Trophoblast cell (in vitro differentiated cells and primary cell): Measurements from ENCODE around the gene LRRC27.

ENCODE experiments used
- DNase-seq, 2 donors: peaks; one replicate each; pipeline ENCODE4 v3.0.0-alpha.2; 2016
- H2AFZ ChIP-seq: 2 replicates; pipeline ENCODE4 v1.6.1; 2013; ENCODE audit warnings: low read length, moderate library complexity, mild to moderate bottlenecking; ENCODE audit not compliant: insufficient read depth, poor library complexity
- H2AK5ac ChIP-seq: 2 replicates; pipeline ENCODE4 v1.6.1; 2013; ENCODE audit warnings: mild to moderate bottlenecking, low read length
- H2BK120ac ChIP-seq: 2 replicates; pipeline ENCODE4 v1.6.1; 2013; ENCODE audit warnings: low read length, mild to moderate bottlenecking, moderate library complexity; ENCODE audit not compliant: insufficient read depth, poor library complexity
- H2BK12ac ChIP-seq: 2 replicates; pipeline ENCODE4 v1.6.1; 2013; ENCODE audit warnings: mild to moderate bottlenecking, low read length, moderate library complexity
- H2BK5ac ChIP-seq: 2 replicates; pipeline ENCODE4 v1.6.1; 2013; ENCODE audit warnings: low read length, low read depth, moderate library complexity, mild to moderate bottlenecking; ENCODE audit not compliant: poor library complexity
- H3K14ac ChIP-seq: 2 replicates; pipeline ENCODE4 v1.6.1; 2013; ENCODE audit warnings: mild to moderate bottlenecking, low read length
- H3K18ac ChIP-seq: 2 replicates; pipeline ENCODE4 v1.6.1; 2013; ENCODE audit warnings: mild to moderate bottlenecking, low read length
- H3K23ac ChIP-seq: 2 replicates; pipeline ENCODE4 v1.6.1; 2013; ENCODE audit warnings: low read length
- H3K27ac ChIP-seq: 2 replicates; pipeline ENCODE4 v1.5.1; 2013; ENCODE audit warnings: low read depth, mild to moderate bottlenecking, inconsistent platforms, low read length, moderate library complexity
- H3K27me3 ChIP-seq: 2 replicates; pipeline ENCODE4 v1.6.1; 2013; ENCODE audit warnings: inconsistent platforms, mild to moderate bottlenecking, low read length, moderate library complexity; ENCODE audit not compliant: insufficient read depth
- H3K36me3 ChIP-seq, 2 experiments: 1 replicate in 1 of 2; 2 replicates in 1 of 2; pipeline ENCODE4 v1.6.1; 2013; ENCODE audit warnings: low read length in 2 of 2, mild to moderate bottlenecking in 2 of 2, moderate library complexity in 1 of 2; ENCODE audit not compliant: insufficient read depth in 2 of 2, control insufficient read depth in 1 of 2
- H3K4ac ChIP-seq: 2 replicates; pipeline ENCODE4 v1.6.1; 2013; ENCODE audit warnings: low read depth, mild to moderate bottlenecking, low read length, moderate library complexity
- H3K4me1 ChIP-seq, 2 experiments: 1 replicate in 1 of 2; 2 replicates in 1 of 2; pipeline ENCODE4 v1.6.1; 2013; ENCODE audit warnings: low read length in 2 of 2, mild to moderate bottlenecking in 2 of 2, moderate library complexity in 1 of 2; ENCODE audit not compliant: insufficient read depth in 2 of 2, control insufficient read depth in 1 of 2
- H3K4me2 ChIP-seq: 2 replicates; pipeline ENCODE4 v1.6.1; 2013; ENCODE audit warnings: inconsistent platforms, mild to moderate bottlenecking, low read length, moderate library complexity
- H3K4me3 ChIP-seq: 2 replicates; pipeline ENCODE4 v1.5.1; 2013; ENCODE audit warnings: mild to moderate bottlenecking, low read depth, low read length, inconsistent platforms
- H3K79me1 ChIP-seq: one replicate; pipeline ENCODE4 v1.6.1; 2013; ENCODE audit warnings: low read length
- H3K79me2 ChIP-seq: 2 replicates; pipeline ENCODE4 v1.6.1; 2013; ENCODE audit warnings: low read length, mild to moderate bottlenecking; ENCODE audit not compliant: control insufficient read depth, insufficient read depth, poor library complexity
- H3K9ac ChIP-seq: 2 replicates; pipeline ENCODE4 v1.6.1; 2013; ENCODE audit warnings: mild to moderate bottlenecking, low read length
- H3K9me3 ChIP-seq: 2 replicates; pipeline ENCODE4 v1.6.1; 2013; ENCODE audit warnings: low read depth, mild to moderate bottlenecking, control low read depth, inconsistent platforms, low read length; ENCODE audit not compliant: insufficient read depth
- H4K12ac ChIP-seq: 2 replicates; pipeline ENCODE4 v1.6.1; 2013; ENCODE audit warnings: low read depth, mild to moderate bottlenecking, low read length, moderate library complexity
- H4K8ac ChIP-seq: 2 replicates; pipeline ENCODE4 v1.6.1; 2013; ENCODE audit warnings: low read depth, mild to moderate bottlenecking, low read length, moderate library complexity
- H4K91ac ChIP-seq: one replicate; pipeline ENCODE4 v1.6.1; 2013; ENCODE audit warnings: low read depth, mild to moderate bottlenecking, low read length, moderate library complexity
- WGBS: extraction: QIAGEN DNeasy Blood & Tissue Kit; methylation state at CpG from one replicate; pipeline ENCODE4 v1.1.7; 2013; ENCODE audit warnings: missing lambda C conversion rate; ENCODE audit not compliant: insufficient read length, insufficient coverage; ENCODE audit errors: extremely low coverage; 5-methylcytosine and 5-hydroxymethylcytosine counted together

The LRRC27 gene

DNA sequence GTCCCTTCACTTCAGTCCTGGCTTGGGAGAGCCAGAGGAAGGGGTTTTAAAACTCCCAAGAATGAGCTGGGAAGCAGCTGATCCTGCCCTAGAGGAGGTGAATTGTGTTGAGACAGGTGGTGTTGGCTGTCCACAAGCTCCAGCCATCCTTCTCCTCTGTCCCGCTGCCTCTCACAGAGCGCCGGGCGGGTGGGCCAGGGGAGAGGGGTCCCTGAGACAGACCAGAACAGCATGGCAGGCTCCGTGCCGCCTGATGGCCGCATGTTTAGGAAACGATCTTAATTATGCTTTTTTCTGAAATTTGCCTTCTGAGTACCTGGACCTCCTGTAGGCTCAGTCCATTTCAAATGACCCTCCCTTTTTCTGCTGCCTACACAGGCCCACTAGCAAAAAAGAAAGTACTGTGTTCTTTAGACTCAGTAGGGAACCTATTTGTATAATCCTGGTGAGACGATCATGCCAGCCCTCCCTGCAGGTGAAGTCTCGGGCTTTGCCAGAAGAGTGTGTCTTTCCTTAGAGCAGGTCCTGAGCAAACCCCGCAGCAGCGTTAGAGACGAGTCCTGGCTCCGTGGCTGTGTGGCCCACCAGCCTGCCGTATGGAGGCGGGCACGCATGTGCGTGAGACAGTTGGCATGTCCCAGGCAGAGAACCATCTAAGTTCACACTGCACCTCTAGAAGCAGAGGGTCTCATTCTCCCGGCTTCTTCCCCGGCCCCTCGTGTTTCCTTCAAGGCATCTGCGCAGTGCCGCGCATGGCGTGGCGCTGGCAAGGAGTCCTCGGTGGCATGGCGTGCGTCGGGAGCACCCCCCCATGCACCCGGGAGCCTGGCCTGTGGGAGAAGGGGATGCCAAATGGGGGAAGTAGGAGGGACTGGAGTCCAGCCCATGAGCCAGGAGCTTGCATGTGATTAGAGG is 38.7 kb downstream of the LRRC27 start:
- Histone ChIP-seq H2AK5ac (no peak overlapping the region), H3K27ac (no peak overlapping the region), H4K91ac (no peak overlapping the region), H3K4me1 (peaks cover 4% of the 10 kb centered on the region in 2 experiments), H3K36me3 (no peaks in the 10 kb centered on the region), H3K9me3 (peaks cover 2% of the 10 kb centered on the region), H4K12ac (no peak overlapping the region), H3K27me3 (no peaks in the 10 kb centered on the region), H3K79me2 (no peaks in the 10 kb centered on the region), H3K9ac (no peak overlapping the region), H3K79me1 (no peaks in the 10 kb centered on the region), H2AFZ (no peak overlapping the region), H3K4me3 (no peak overlapping the region), H3K18ac (no peak overlapping the region), H2BK5ac (no peak overlapping the region), H3K4me2 (no peak overlapping the region), H3K14ac (no peak overlapping the region), H4K8ac (no peak overlapping the region), H2BK120ac (no peak overlapping the region), H3K23ac (no peak overlapping the region), H3K4ac (no peak overlapping the region), H2BK12ac (no peak overlapping the region)
- DNase-seq = no peak
- WGBS = no CpG with 5 or more reads among the region's 31 CpGs

DNA sequence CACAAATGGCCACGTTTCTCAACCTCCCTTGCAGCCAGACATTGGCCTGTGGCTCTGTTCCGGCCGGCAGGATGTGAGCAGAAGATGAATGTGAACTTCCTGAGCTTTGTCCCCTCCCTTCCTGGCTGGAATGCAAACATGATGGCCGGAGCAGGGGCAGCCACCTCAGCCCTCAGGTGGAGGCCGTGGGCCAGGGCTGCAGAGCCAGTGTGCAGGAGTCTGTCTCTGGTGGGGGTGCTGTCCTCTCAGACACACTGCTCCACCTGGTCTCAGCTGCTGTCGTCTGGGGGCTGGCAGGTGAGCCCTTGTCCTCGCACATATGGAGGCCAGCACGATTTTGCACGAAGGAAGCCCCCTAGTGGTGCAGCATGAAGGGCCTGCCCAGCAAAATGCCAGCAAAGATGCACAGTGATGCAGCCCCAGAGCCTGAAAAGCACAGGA is 39.7 kb downstream of the LRRC27 start:
- Histone ChIP-seq H3K14ac (no peak overlapping the region), H3K4me1 (peaks cover 6% of the 10 kb centered on the region in 2 experiments), H3K27ac (no peak overlapping the region), H3K4ac (no peak overlapping the region), H3K23ac (no peak overlapping the region), H4K91ac (no peak overlapping the region), H3K9me3 (no peaks in the 10 kb centered on the region), H3K36me3 (no peaks in the 10 kb centered on the region), H2AFZ (no peak overlapping the region), H3K79me1 (no peaks in the 10 kb centered on the region), H4K12ac (no peak overlapping the region), H3K4me2 (no peak overlapping the region), H2BK5ac (no peak overlapping the region), H3K4me3 (no peak overlapping the region), H3K18ac (no peak overlapping the region), H3K79me2 (no peaks in the 10 kb centered on the region), H4K8ac (no peak overlapping the region), H2BK120ac (no peak overlapping the region), H2AK5ac (no peak overlapping the region), H2BK12ac (no peak overlapping the region), H3K27me3 (no peaks in the 10 kb centered on the region), H3K9ac (no peak overlapping the region)
- peak in 1 of 2 donors; percentile 48 for DNase-seq
- WGBS = no CpG with 5 or more reads among the region's 9 CpGs

DNA sequence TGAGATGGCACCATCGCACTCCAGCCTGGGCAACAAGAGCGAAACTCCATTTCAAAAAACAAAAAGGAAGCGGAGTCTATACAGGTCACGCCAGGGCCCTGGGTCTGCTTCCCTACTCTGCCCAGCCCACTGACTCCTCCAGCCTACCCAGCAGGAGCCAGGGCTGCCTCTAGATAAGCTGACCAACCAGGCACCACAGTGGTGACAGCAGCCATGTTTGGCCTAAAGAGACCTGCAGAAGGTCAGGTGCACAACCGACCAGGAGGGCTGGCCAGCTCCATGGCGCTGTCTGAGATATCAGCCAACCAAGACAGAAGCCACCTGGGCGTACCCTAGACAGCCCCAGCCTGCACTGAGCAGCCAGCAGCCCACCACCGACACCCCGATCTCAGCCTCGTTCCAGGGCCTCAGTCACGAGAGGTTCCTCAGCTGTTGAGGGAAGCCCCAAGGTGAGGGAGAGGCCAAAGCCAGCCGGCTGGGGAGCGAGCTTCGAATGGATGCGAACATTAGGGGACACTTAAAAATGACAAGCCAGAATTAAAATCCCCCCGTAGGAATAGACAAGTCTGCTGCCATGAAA is 40.6 kb downstream of the LRRC27 start:
- Histone ChIP-seq H3K79me1 (no peaks in the 10 kb centered on the region), H4K8ac (no peak overlapping the region), H3K4me3 (no peak overlapping the region), H3K27me3 (no peaks in the 10 kb centered on the region), H3K14ac (no peak overlapping the region), H2AFZ (no peak overlapping the region), H3K4me2 (no peak overlapping the region), H3K27ac (no peak overlapping the region), H4K12ac (no peak overlapping the region), H3K4ac (no peak overlapping the region), H3K18ac (no peak overlapping the region), H3K9me3 (no peaks in the 10 kb centered on the region), H3K79me2 (no peaks in the 10 kb centered on the region), H2BK5ac (no peak overlapping the region), H2BK120ac (no peak overlapping the region), H2AK5ac (no peak overlapping the region), H3K36me3 (no peaks in the 10 kb centered on the region), H3K9ac (no peak overlapping the region), H2BK12ac (no peak overlapping the region), H3K23ac (no peak overlapping the region), H4K91ac (no peak overlapping the region), H3K4me1 (peaks cover 6% of the 10 kb centered on the region in 2 experiments)
- WGBS = no CpG with 5 or more reads among the region's 16 CpGs
- no peak for DNase-seq

DNA sequence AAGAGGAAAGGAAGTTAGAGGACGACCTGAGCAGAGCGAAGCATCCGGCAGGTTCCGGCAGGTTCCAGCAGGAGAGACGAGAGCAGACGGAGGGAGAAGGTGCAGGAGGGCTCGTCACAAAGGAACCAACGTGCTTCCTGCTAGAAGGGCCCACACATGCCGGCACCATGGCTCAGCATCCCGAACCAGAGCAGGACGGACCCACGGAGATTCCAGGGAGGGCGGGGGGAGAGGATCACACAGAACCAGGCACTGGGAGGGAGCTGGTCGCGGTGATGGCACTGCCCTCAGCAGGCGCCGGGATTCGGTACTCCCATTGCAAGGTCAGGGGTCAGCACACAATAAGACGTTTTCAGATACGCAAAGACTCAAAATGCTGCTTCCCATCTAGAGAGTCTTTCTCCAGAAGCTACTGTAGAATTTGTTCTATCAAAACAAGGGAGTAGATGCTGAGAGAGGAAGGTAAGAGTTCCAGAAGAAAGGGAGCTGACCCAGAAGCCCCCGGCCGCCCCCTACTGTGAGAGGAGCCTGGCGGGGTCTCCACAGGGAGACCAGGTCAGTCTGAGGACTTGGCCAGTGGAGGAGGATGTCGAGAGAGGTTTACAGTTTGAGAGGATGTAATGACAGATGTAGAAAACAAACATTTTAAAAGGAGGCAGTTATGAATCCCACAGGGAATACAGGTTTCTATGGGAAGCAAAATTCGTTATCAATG is 41.4 kb downstream of the LRRC27 start:
- WGBS = no CpG with 5 or more reads among the region's 25 CpGs

More for the DNA sequence above, 41.4 kb downstream of the LRRC27 start:
- H3K9ac ChIP-seq = no peak overlapping the region
- no peak overlapping the region for H4K8ac ChIP-seq
- no peaks in the 10 kb centered on the region for H3K9me3 ChIP-seq
- no peak overlapping the region for H4K91ac ChIP-seq
- H3K4ac ChIP-seq = no peak overlapping the region
- H2BK12ac ChIP-seq = no peak overlapping the region
- H3K27ac ChIP-seq = no peak overlapping the region
- no peak overlapping the region for H3K14ac ChIP-seq
- H3K4me1 ChIP-seq = peaks cover 6% of the 10 kb centered on the region in 2 experiments
- no peaks in the 10 kb centered on the region for H3K79me1 ChIP-seq
- H3K79me2 ChIP-seq = no peaks in the 10 kb centered on the region
- H3K27me3 ChIP-seq = no peaks in the 10 kb centered on the region
- no peak overlapping the region for H2AFZ ChIP-seq
- no peak overlapping the region for H3K18ac ChIP-seq
- no peaks in the 10 kb centered on the region for H3K36me3 ChIP-seq
- no peak overlapping the region for H3K4me2 ChIP-seq
- no peak overlapping the region for H2AK5ac ChIP-seq
- no peak overlapping the region for H3K4me3 ChIP-seq
- H4K12ac ChIP-seq = no peak overlapping the region
- no peak overlapping the region for H2BK5ac ChIP-seq
- no peak overlapping the region for H3K23ac ChIP-seq
- no peak overlapping the region for H2BK120ac ChIP-seq
- no peak for DNase-seq
